Measurements from ENCODE around the gene CWF19L1.

DNA sequence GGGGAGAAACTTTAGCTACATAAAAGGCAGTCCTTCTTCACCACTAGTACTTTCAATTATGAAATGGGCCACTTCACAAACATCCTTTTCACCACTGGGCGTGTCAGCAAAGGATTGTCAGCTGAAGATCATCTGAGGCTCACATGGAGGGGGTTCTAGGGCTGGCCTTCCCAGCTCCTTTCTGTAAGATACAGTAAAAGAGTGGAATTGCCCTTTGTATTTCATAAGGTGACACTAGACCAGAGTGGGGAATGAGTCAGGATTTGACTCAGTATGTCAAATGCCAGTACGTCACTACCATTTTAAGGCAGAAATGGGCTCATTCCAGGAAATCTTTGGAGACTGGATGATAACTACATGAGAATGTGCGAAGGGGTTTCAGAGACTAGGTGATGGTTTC is 40.2 kb upstream of the CWF19L1 start:
- TF ChIP-seq POLR2AphosphoS5 (IDR thresholded peaks at IDR 0.05; ENCODE audit: low read depth, low read length) = no peak
- TF ChIP-seq CTCF (IDR thresholded peaks at IDR 0.05) = no peak
- TF ChIP-seq CHD2 (IDR thresholded peaks at IDR 0.05; ENCODE audit: low read length, partially characterized antibody) = no peak
- TF ChIP-seq SMC3 (IDR thresholded peaks at IDR 0.05; ENCODE audit: low read depth, low read length) = no peak
- no peak for TF ChIP-seq NRF1 (IDR thresholded peaks at IDR 0.05; ENCODE audit: low read depth, low read length)
- TF ChIP-seq TAF1 (IDR thresholded peaks at IDR 0.05; ENCODE audit: borderline replicate concordance, low read depth, low read length) = no peak
- TF ChIP-seq EP300 (IDR thresholded peaks at IDR 0.05; ENCODE audit: borderline replicate concordance in 1 of 2, low read depth in 1 of 2, low read length in 1 of 2) = no peak
- TF ChIP-seq MAX (IDR thresholded peaks at IDR 0.05; ENCODE audit: low read depth) = no peak
- TF ChIP-seq, protein P1, sequence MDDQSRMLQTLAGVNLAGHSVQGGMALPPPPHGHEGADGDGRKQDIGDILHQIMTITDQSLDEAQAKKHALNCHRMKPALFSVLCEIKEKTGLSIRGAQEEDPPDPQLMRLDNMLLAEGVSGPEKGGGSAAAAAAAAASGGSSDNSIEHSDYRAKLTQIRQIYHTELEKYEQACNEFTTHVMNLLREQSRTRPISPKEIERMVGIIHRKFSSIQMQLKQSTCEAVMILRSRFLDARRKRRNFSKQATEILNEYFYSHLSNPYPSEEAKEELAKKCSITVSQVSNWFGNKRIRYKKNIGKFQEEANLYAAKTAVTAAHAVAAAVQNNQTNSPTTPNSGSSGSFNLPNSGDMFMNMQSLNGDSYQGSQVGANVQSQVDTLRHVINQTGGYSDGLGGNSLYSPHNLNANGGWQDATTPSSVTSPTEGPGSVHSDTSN (IDR thresholded peaks at IDR 0.05) = no peak
- no peak for TF ChIP-seq RAD21 (IDR thresholded peaks at IDR 0.05; ENCODE audit: low read length)
- TF ChIP-seq, protein P2, sequence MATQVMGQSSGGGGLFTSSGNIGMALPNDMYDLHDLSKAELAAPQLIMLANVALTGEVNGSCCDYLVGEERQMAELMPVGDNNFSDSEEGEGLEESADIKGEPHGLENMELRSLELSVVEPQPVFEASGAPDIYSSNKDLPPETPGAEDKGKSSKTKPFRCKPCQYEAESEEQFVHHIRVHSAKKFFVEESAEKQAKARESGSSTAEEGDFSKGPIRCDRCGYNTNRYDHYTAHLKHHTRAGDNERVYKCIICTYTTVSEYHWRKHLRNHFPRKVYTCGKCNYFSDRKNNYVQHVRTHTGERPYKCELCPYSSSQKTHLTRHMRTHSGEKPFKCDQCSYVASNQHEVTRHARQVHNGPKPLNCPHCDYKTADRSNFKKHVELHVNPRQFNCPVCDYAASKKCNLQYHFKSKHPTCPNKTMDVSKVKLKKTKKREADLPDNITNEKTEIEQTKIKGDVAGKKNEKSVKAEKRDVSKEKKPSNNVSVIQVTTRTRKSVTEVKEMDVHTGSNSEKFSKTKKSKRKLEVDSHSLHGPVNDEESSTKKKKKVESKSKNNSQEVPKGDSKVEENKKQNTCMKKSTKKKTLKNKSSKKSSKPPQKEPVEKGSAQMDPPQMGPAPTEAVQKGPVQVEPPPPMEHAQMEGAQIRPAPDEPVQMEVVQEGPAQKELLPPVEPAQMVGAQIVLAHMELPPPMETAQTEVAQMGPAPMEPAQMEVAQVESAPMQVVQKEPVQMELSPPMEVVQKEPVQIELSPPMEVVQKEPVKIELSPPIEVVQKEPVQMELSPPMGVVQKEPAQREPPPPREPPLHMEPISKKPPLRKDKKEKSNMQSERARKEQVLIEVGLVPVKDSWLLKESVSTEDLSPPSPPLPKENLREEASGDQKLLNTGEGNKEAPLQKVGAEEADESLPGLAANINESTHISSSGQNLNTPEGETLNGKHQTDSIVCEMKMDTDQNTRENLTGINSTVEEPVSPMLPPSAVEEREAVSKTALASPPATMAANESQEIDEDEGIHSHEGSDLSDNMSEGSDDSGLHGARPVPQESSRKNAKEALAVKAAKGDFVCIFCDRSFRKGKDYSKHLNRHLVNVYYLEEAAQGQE (IDR thresholded peaks at IDR 0.05; ENCODE audit: low read depth, low read length) = no peak
- no peak for TF ChIP-seq ZBTB33 (IDR thresholded peaks at IDR 0.05; ENCODE audit: borderline replicate concordance, low read depth)
- no peak for TF ChIP-seq USF2 (IDR thresholded peaks at IDR 0.05; ENCODE audit: borderline replicate concordance, low read depth, low read length)
- TF ChIP-seq TCF12 (IDR thresholded peaks at IDR 0.05) = no peak
